NCI-H1417 (cell line): Measurements from ENCODE around the gene KRT35.

Source experiments
- DNase-seq, 3 experiments: peaks; one replicate each; lab custom pipeline; 2025; lab: John Stamatoyannopoulos, UW

KRT35 gene

DNA sequence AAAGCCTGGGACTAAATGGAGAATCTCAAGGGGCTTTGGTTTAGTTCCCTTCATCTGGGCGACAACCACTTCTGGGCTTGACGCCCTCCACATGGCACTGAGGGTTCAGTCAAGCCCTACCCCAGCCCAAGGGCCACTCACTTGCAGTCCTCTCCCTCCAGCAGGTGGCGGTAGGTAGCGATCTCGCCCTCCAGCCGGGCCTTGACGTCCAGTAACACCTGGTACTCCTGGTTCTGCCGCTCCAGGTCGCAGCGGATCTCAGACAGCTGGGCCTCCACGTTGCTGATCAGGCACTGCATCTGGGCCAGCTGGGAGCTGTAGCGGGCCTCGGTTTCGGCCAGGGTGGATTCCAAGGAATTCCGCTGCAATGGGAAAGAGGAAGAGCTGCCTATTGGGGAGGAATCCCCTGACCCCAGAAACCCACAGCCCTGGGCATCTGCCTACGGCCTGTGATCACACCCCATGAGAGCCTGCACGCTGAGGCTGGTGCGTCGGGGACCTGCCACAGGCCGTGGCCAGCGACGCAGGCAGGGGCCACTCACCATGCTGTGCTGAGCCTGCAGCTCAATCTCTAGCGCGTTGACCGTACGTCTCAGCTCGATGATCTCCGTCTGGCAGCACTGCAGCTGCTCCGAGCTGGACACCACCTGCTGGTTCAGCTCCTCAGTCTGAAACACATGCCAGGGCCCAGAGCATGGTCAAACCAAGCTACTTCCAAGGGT is 6.0 kb upstream of the KRT35 start:
- DNase-seq = no peak

DNA sequence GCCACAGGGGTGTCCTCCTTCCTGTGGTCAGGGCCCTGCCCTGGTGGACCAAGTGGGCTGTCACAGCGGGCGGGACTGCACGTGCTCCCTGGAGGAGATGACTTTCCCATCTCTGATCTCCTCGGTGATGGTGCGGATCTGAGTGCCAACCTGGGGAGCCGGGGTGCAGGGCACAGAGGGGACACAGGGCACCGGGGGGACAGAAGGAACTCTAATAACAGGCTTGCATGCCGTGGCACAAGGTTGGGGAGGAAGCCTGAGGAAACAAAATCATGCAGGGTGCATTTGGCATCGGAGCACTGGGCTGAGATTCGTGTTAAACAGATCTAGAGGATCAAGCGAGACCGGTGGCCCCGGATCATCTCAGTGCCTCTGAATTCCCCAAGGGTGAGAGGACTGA is 5.4 kb upstream of the KRT35 start:
- DNase-seq = no peak

DNA sequence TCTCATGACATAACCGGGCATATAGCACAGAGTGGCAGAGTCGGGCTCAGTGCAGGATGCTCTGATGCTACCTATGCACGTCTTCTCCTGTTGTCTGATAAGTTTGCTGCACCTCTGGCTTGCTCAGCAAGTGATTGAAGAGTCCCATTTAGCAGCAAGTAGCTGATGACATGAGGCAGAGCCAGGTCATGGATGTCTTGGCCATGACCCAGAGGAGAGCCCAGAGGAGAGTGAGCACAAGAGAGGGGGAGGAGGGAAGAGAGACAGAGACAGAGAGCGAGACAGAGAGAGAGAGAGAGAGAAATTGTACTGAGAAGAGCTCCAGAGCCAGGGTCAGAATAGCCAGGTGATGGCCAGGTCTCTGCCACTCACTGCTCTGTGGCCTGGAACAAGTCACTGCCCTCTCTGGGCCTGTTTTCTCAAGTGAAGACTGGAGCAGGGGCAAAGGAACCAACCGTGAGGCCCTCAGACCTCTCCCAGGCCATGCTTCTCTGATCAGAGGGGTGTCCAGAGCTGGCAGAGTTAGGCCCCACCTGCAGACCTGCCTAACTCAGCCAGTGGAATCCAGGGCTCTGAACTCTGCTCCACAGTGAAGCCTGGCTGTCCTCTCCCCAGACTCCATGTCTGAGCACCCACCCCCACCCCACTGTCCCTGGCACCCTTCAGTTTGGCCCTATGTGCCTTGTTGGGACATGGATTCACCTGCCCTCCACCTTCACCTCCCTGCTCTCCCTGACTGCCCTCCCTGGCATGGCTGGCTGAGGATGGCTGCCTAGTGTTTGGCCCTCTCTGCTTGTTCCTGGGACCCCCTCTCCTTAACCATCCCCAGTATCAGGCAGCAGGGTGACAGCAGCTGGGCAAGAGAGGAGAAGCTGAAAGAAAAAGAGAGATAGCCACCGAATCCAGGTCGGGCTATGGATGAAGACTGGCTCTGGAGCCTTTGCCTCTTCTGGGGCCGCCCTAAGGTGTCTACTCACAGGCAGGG is 4.3 kb upstream of the KRT35 start:
- no peak for DNase-seq

DNA sequence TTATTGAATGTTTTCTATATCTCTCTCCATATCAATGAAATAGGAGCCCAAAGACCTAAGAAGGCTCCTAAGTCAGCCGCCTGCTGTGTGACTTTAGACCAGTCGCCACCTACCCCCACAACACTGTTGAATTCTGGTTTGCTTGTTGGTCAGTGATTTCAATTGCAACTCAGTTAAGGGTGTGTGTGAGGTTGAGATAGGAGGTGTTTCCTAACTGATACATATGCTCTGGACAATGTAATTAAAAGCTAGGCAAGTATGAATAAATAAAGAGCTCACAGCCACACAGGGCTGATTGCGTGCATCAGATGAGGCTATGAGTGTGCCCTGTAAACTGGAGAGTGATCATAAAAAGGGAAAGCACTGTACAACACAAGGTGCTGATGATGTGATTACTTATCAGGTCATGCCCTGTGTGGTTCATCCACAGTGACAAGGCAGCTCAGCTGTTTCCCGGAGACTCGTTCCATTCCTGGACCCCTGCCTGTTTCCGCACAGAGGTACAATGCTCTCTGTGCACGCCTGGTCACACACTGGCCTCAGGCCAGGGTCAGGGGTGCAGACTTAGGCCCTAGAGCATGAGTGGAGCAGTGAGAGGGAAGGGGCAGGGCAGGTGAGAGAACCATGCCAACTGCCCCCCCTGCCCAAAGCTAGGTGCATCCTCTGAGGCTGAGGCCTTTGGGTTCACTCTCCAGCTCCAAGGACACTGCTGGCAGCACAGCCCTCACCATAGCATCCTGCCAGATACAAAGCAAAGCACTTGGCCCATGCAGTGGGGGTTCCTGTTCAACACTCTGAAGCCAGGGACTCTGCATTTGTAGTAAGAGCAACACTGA is 3.3 kb upstream of the KRT35 start:
- no peak for DNase-seq

DNA sequence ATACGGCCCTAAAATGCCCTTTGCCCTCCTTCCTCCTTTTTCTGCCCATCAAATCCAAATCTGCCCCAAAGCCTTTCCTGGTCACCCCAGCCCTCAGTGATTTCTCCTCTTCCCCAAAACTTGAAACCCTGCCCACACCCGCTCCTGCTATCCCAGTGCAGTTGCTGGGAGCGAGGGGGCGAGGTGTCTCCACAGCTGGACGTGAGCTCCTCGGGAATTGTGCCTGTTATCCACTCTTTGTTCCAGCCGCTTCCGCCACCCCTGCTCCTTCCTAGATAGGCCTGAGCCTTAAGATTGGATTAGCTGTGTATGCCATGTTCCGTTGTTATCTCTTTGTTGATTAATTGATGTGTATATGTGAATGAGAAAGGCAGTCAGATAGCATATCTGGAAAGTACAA is 2.6 kb upstream of the KRT35 start:
- no peak for DNase-seq

DNA sequence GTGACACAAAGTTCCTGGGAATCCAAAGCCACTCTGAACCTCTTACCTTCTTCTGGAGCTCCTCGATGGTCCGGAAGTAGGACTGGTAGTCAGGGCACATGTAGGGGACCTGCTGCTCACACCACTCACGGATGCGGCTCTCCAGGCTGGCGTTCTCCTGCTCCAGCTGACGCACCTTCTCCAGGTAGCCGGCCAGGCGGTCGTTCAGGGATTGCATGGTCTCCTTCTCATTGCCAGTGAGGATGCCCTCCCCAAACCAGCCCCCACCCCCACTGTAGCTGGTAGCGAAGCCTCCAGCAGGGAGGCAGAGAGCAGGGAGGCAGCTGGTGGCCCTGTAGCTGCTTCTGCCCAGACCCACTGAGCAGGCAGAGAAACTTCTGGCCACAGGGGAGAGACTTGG is 370 bp downstream of the KRT35 start:
- DNase-seq = no peak

DNA sequence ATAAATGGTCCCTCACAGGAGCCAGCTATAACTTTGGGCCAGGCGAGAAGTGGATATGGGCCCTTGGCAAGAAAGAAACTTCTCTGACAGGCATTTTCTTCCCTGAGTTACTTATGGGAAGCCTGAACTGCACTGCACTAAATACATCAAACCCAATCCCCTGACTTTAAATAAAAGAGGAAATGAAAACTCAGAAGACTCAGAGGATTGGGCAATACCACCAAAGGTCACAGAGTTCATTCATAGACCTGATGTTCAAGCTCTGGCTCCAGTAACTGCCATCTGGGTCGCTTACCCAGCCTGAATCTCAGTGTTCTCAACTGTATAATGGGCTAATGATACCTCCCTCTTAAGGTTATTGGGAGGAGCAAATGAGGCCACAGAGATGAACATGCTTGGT is 815 bp downstream of the KRT35 start:
- no peak for DNase-seq

DNA sequence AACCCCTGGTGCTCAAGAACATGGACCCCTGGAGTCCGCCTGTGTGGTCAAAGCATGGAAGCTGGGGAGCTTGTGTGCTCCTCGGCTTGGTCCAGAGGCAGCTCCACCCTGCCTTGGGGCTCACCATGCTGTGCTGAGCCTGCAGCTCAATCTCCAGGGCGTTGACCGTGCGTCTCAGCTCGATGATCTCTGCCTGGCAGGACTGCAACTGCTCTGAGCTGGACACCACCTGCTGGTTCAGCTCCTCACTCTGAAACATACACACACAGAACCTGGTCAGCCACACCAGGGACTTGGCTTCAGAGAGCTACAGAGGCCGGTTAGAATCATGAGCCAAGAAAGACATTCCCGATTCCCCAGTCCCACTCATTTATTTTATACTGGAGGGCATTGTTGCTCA is 2.7 kb downstream of the KRT35 start:
- no peak for DNase-seq

DNA sequence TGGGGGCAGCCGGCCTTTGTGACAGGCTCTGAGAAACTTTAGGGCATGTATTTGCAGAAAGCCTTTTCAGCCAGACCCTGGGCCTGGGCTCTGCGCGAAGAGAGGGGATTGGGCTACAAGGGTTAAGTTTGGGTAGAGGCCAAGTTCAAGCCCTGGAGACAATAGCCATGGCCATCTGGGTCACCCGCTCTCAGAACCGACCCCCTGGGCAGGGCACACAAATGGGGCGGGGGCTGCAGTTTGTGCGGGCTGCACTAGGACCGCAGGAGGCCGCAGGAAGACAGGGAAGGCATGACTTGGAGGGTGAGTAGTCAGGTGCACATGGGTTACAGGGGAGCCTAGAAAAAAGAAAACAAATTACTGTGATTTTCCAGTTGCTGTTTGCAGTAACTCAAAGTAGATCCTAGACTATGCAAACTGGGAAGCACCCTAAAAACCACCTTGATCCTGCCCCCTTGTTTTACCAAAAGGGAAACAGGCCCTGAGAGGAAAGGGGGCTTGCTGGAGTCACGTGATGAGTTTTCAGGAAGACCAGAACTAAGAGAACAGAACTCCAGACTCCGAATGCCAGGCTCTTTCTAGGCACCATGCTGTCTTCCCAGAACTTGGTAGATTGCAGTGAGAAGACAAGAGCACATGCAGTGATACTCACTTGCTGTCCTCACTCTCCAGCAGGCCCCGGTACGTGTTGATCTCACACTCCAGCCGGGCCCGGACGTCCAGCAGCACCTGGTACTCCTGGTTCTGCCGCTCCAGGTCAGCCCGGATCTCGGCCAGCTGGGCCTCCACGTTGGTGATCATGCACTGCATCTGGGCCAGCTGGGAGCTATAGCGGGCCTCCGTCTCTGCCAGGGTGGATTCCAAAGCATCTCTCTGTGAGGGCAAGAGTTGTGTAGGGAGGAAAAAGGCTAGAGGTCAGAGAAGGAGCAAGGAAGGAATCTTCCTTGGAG is 3.8 kb downstream of the KRT35 start:
- DNase-seq = no peak

DNA sequence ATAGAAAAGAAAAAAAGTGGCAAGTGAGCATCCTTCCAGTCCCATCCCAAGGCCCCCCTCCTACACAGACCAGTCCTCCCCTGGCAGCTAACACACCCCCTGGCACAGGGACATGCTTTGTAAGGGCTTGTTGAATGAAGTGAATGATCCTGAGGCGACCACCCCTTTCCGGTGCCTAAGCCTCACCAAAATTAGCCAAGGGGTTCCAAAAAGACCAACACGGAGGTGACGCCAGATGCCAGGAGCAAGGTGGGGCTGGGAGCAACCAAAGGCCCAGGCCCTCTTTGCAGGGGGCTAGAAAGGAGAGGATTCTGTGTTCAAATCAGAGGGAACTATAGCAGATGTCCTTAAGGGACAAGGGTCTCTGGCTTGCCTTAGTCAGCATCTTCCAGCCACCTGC is 5.5 kb downstream of the KRT35 start:
- no peak for DNase-seq

DNA sequence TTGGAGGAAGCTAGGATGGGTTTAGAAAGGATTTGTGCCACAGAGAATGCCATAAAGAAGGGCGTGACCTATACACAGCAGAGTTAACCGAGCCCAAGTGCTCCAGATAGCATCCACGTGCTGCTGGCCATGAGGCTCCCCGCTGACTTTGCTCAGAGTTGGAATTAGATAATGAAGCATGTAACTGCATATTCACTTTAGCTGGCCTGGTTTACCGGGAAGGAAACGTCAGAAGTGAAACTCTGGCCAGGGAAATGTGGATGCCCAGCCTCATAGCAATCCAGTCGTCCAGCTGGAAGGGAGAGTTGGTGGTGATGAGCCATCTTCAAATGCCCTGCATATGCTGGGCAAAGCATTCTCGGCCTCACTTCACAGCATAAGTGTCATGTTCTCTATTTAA is 6.1 kb downstream of the KRT35 start:
- DNase-seq = no peak

DNA sequence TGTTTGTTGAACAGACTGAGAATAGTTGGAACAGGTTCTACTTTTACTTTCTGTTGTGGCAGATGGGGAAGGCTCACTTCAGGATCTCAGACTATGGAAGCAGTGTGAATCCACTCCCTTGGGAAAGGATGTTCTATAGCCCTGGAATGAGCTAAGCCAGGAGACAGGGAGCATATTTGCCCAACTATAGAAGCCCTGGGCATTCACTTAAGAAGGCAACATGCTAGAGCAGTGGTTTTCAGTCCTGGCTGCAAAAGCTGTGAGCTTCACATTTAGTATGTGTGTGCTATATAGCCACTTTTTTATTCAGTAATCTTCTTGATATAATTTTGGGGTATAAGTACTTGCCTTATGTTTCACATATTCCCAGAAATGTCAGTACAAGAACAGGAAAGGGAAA is 12.6 kb downstream of the KRT35 start:
- DNase-seq = no peak

DNA sequence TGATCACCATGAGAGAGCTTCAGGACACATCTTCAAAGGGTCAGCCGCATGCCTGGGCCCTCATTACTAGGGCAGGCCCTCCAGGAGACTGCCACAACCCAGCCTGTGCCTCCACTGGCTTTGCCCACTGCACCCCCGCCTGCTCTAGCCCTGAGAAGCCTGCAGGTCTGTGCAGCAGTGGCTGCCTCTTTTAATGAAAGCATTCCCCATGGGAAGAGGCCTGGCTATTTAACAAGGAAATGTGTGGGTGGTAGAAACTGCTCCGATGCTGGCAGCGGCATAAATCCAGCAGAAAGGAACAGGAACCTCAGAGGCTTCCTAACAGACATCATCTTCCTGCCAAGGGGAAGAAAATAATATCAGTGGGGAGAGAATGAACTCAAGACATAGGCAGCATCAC is 13.4 kb downstream of the KRT35 start:
- no peak for DNase-seq

DNA sequence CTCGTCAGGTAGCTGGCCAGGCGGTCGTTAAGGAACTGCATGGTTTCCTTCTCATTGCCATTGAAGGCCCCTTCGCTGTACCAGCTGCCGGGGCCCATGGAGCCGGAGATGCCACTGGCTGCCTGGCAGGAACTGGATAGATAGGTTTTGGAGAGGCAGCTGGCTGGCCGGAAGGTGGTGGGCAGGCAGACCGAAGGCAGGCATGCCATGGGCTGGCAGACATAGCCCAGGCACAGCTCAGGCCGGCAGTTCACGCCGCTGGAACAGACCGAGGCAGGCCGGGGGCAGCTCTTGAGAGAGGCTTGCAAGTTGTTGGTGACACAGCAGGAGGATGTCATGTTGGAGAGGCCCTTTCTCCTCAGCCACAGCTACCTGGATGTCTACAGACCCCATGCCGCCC is 14.0 kb downstream of the KRT35 start, which contains the start of gene KRT32:
Gene KRT32, minus strand, starts transcription at position 399 of the 400 bp plus-strand sequence. Its CDS starts 61 bp downstream, at position 338.
- DNase-seq = no peak

DNA sequence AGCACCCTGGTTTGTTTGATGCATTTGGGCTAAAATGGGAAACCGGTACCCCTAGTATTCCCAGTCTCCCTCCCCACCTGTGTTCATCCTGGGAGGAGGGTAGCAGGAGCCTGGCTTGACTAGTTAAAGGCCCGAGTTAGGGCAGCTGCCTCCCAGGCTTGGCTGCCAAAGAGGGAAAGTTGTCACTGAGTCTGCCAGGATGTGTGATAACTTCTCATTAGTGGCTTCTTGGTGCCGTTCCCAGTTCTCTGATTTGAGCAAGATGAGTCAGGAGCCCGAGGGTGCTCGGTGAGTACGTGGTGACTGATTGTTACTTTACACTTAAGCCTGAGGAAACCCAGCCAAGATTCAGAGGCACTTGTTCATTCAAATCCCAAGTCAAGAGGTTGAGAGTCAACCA is 16.3 kb downstream of the KRT35 start:
- DNase-seq = no peak

DNA sequence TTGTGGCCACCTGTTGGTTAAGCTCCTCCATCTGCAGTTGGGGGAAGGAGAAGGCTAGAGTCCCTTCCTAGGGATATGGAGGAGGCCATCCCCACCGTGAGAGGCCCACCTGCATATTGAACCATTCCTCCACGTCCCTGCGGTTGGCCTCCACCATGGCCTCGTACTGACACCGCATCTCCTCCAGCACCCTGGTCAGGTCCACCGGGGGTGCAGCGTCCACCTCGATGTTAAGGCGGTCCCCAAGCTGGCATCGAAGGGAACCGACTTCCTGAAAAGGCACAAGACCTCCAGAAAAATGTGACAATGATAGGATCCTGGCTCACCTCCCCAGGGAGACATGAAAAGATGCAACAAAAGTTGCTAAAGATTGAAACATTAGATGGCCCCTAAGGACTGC is 16.8 kb downstream of the KRT35 start:
- DNase-seq = no peak

DNA sequence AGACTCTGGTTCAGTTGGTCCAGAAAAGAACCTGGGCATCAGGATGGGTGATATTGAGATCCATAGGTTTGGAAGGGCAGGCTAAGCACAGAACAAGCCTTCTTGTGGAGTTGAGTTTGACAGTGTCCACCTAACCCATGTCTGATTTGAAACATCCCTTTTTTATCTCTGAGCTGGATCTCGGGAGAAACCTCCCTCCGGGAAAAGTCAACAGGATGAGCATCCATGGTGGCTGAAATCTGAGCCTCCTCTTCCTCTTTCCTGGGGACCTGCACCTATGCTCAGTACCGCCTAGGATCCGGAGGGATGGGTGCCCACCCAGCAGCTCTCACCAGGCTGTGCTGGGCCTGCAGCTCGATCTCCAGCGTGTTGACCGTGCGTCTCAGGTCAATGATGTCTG is 17.2 kb downstream of the KRT35 start:
- no peak for DNase-seq

DNA sequence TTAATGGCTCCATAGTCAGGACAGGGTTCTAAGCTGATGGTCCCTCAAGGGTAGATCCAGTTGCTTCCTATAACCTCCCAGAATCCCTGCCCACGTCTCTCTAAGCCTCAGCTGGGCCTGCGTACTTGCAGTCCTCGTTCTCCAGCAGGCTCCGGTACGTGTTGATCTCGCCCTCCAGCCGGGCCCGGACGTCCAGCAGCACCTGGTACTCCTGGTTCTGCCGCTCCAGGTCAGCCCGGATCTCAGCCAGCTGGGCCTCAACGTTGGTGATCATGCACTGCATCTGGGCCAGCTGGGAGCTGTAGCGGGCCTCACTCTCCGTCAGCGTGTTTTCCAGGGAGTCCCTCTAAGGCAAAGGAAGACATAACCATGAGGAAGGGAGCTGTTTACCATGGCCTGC is 18.2 kb downstream of the KRT35 start:
- DNase-seq = no peak

DNA sequence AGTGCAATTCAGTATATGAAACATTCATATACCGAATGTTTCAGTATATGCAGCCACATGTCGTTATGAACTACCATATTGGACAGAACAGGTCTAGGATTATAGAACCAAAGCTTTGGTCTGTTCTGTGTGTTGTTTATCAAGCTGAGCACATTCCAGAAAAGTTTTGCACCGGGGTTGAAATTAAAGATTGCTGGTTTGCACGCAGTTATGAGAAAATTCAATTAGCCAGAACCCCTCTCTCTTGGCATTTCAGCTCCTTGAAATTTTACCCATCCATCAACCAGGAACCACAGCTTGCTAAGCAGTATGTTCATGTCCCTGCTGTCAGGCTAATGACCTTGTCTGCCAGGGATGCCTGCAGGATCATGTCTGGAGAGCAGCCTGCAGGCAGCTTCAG is 23.3 kb downstream of the KRT35 start:
- no peak for DNase-seq

DNA sequence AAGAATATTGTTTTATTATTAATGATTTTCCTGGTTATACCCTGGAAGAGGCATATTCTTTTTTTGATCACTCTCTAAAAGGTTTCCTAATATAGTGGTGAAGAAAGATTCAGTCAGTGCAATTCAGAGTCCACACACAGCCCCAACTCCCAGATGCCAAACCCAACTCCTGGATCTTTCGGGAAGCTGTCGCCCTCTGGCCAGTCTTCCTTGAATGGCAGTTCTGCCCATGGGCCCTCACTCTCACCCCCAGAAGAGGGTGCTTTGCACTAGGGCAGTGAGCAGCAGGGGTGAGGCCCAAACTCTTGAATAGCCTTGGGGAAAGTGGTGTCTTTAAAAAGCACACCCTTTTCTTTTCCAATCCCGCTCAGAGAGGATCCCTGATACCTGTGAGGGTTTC is 24.7 kb downstream of the KRT35 start:
- no peak for DNase-seq

DNA sequence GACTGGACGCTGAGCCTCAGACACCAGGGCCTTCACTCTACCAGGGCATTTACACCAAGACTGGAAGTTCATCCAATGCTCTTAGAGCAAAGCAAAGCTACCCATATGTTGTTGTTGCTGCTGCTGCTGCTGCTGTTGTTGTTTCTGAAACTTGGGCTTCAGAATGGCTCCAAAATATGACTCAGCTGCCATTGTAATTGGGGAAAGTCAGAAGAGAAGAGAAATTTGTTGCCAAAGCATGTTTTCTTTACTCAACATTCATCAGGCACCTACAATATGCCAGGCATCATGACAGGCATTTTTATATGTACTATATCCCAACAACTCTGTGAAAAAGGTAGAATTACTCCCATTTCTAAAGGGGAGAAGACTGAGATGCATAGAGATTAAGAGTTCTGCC is 25.7 kb downstream of the KRT35 start:
- no peak for DNase-seq
